Muscle of back (tissue), 13 donors: ENCODE data around the gene NDUFS7. TPM values are rescaled to one million over a fixed set of nuclear protein-coding genes. Genes with fewer than 3 reads are reported as not detected.

Experiments
- DNase-seq, 3 donors: peaks; one replicate each; pipeline versions ENCODE4 v3.0.0 to v3.0.0-alpha.2; 2013
- long read RNA-seq, 9 donors: transcript quantifications; one replicate each; lab custom pipeline, GENCODE V29; 2026
- polyA plus RNA-seq, 10 donors: library from polyadenylated mRNA; unstranded; fragments of 120-200 nt; gene quantifications; one replicate each; pipeline ENCODE4 v1.2.1, GENCODE V29; 2013; ENCODE audit not compliant: insufficient read length in 10 of 10

The NDUFS7 gene
- 10 to 100 TPM; 51.3 to 94.1 (median 63.8) TPM for polyA plus RNA-seq
- long read RNA-seq, donor 1, transcript NDUFS7-201 (8 exons, 1,039 nt) = major isoform, 58 of 86 reads
- long read RNA-seq, donor 1, transcript NDUFS7-217 (1 exons, 3,743 nt) = minor isoform, 9 of 86 reads
- long read RNA-seq, donor 1, partial matches to known transcripts = 16 of 86 reads
- long read RNA-seq, donor 1, other reads (novel, unspliced or antisense) = 0 of 86 reads
- long read RNA-seq, donor 2, transcript NDUFS7-201 (8 exons, 1,039 nt) = major isoform, 43 of 367 reads
- long read RNA-seq, donor 2, transcript NDUFS7-217 (1 exons, 3,743 nt) = minor isoform, 7 of 367 reads
- long read RNA-seq, donor 2, partial matches to known transcripts = 317 of 367 reads
- long read RNA-seq, donor 2, other reads (novel, unspliced or antisense) = 0 of 367 reads
- long read RNA-seq, donor 3 = 0 reads
- long read RNA-seq, donor 4, transcript NDUFS7-201 (8 exons, 1,039 nt) = major isoform, 47 of 61 reads
- long read RNA-seq, donor 4, partial matches to known transcripts = 6 of 61 reads
- long read RNA-seq, donor 4, other reads (novel, unspliced or antisense) = 0 of 61 reads
- long read RNA-seq, donor 5, transcript NDUFS7-201 (8 exons, 1,039 nt) = major isoform, 51 of 99 reads
- long read RNA-seq, donor 5, transcript NDUFS7-217 (1 exons, 3,743 nt) = minor isoform, 12 of 99 reads
- long read RNA-seq, donor 5, partial matches to known transcripts = 29 of 99 reads
- long read RNA-seq, donor 5, other reads (novel, unspliced or antisense) = 0 of 99 reads
- long read RNA-seq, donor 6, transcript NDUFS7-217 (1 exons, 3,743 nt) = minor isoform, 10 of 85 reads
- long read RNA-seq, donor 6, transcript NDUFS7-201 (8 exons, 1,039 nt) = major isoform, 54 of 85 reads
- long read RNA-seq, donor 6, partial matches to known transcripts = 14 of 85 reads
- long read RNA-seq, donor 6, other reads (novel, unspliced or antisense) = 0 of 85 reads
- long read RNA-seq, donor 7, transcript NDUFS7-217 (1 exons, 3,743 nt) = minor isoform, 19 of 54 reads
- long read RNA-seq, donor 7, transcript NDUFS7-201 (8 exons, 1,039 nt) = major isoform, 26 of 54 reads
- long read RNA-seq, donor 7, partial matches to known transcripts = 7 of 54 reads
- long read RNA-seq, donor 7, other reads (novel, unspliced or antisense) = 0 of 54 reads
- long read RNA-seq, donor 8, transcript NDUFS7-201 (8 exons, 1,039 nt) = major isoform, 20 of 25 reads
- long read RNA-seq, donor 8, partial matches to known transcripts = 0 of 25 reads
- long read RNA-seq, donor 8, other reads (novel, unspliced or antisense) = 0 of 25 reads
- long read RNA-seq, donor 9, partial matches to known transcripts = 0 of 7 reads
- long read RNA-seq, donor 9, other reads (novel, unspliced or antisense) = 0 of 7 reads

DNA sequence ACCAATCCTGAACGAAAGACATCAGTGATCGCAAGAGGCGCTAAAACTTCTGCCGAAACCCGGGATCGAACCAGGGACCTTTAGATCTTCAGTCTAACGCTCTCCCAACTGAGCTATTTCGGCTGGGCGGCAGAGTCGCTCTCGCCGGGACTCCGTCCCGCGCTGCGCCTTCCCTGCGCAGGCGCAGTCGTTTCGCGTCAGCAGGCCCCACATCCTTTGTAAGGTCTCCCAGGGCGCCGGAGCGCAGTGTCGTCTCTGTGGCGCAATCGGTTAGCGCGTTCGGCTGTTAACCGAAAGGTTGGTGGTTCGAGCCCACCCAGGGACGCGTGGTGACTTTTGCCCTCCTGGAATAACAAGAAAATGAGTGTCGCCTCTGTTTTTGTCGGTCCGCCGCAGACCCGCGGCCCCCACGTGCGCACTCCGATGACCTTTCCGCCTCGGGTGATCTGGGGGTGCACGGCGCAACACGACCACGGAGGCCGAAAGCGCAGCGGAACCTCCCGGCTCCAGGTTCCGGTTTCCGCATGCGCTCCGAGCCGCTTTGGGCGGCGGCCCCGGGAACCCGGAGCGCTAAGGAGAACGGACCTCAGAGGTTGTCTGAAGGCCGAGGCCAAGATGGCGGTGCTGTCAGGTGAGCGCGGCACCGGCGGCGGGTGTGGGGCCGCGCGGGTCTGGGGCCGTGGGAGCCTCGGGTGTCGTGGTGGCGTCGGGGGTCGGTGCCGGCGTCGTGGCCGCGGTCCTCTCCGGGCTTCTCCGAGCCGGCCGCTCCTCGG lies at the start of gene NDUFS7:
Gene NDUFS7, plus strand, starts transcription at position 596 of the 773 bp plus-strand sequence. Its CDS starts 20 bp downstream, at position 616.
- peak; percentile 93 to 97 (median 95) for DNase-seq

GRCh38 chr19:1336079-1336684 lies 47.5 kb upstream of the NDUFS7 start:
- no peak for DNase-seq

GRCh38 chr19:1340681-1341469 lies 42.8 kb upstream of the NDUFS7 start:
- no peak for DNase-seq

GRCh38 chr19:1343041-1343440 lies 40.7 kb upstream of the NDUFS7 start:
- peak in 1 of 3 donors; percentile 68 for DNase-seq

GRCh38 chr19:1349211-1349610 lies 34.5 kb upstream of the NDUFS7 start:
- no peak for DNase-seq

- no peak for DNase-seq
Observed at GRCh38 chr19:1350867-1351266, 32.8 kb upstream of the NDUFS7 start.

GRCh38 chr19:1351381-1351851 lies 32.3 kb upstream of the NDUFS7 start:
- no peak for DNase-seq

GRCh38 chr19:1353144-1353543 lies 30.6 kb upstream of the NDUFS7 start:
- no peak for DNase-seq

DNA sequence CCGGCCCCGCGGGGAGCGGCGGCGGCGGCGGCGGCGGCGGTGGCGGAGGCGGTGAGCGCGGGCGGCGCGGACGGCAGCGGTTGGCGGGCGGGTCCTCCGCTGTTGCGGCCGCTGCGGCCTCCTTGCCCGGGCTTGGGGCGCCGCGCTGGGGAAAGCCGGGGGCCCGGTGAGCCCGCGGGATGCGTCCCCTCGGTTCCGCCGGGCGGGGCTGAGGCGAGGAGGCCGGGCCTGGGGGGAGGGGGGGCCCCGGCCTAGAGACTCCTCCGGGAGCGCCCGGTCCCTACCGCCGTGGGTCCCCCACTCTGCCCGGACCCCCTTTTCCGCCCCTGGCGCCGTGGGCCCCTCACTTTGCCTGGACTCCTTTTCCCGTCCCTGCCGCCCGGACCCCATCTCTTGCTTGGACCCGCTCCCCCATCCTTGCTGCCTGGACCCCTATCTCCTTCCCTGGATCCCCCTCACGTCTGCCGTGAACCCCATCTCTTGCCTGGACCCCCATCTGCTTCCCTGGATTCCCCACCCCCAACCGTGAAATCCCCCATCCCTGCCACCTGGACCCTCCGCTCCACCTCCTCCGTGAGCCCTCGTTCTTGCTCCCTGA lies 28.6 kb upstream of the NDUFS7 start:
- no peak for DNase-seq

GRCh38 chr19:1355568-1356507 lies 27.9 kb upstream of the NDUFS7 start:
- peak; percentile 39 to 81 (median 57) for DNase-seq

GRCh38 chr19:1356508-1356865 lies 27.2 kb upstream of the NDUFS7 start:
- DNase-seq = peak in 1 of 3 donors; percentile 33

- no peak for DNase-seq
Observed at GRCh38 chr19:1357531-1358109, 26.1 kb upstream of the NDUFS7 start.

- DNase-seq = no peak
Observed at GRCh38 chr19:1360126-1360817, 23.4 kb upstream of the NDUFS7 start.

GRCh38 chr19:1360818-1361461 lies 22.8 kb upstream of the NDUFS7 start:
- DNase-seq = peak; percentile 74 to 92 (median 75)

GRCh38 chr19:1361601-1362386 lies 21.9 kb upstream of the NDUFS7 start:
- DNase-seq = peak in 1 of 3 donors; percentile 65
